HepG2 (cell line): ENCODE measurements around the gene RABL2A. TPM values are rescaled to one million over a fixed set of nuclear protein-coding genes. Genes with fewer than 3 reads are reported as not detected.

Experiments used
- ARID4A ChIP-seq: sonication (generic); formaldehyde crosslinking; IDR thresholded peaks from 2 replicates; pipeline ENCODE4 v1.5.0; 2020; ENCODE audit warnings: mild to moderate bottlenecking, missing genetic modification reagents, borderline replicate concordance
- IRF9 ChIP-seq: sonication (generic); formaldehyde crosslinking; IDR thresholded peaks from 2 replicates; pipeline ENCODE4 v1.8.0; 2022; ENCODE audit warnings: missing genetic modification reagents, mild to moderate bottlenecking, borderline replicate concordance
- NFKB2 ChIP-seq: sonication (generic); formaldehyde crosslinking; IDR thresholded peaks from 2 replicates; pipeline ENCODE4 v1.4.0; 2020; ENCODE audit warnings: missing genetic modification reagents, borderline replicate concordance
- PAWR ChIP-seq: sonication (generic); formaldehyde crosslinking; IDR thresholded peaks from 2 replicates; pipeline ENCODE4 v1.4.0; 2020; ENCODE audit warnings: missing genetic modification reagents, mild to moderate bottlenecking, borderline replicate concordance
- PITX1 ChIP-seq: sonication (generic); formaldehyde crosslinking; IDR thresholded peaks from 2 replicates; pipeline ENCODE4 v1.5.1; 2020; ENCODE audit warnings: mild to moderate bottlenecking, missing genetic modification reagents
- REPIN1 ChIP-seq: sonication (generic); formaldehyde crosslinking; IDR thresholded peaks from 2 replicates; pipeline ENCODE4 v1.8.0; 2022; ENCODE audit warnings: missing genetic modification reagents, low read depth, mild to moderate bottlenecking, borderline replicate concordance
- RXRB ChIP-seq: IDR thresholded peaks from 2 replicates; pipeline ENCODE4 v1.6.1; 2016; ENCODE audit warnings: borderline replicate concordance, missing genetic modification reagents, missing compliant biosample characterization
- SALL1 ChIP-seq: sonication (generic); formaldehyde crosslinking; IDR thresholded peaks from 2 replicates; pipeline ENCODE4 v1.8.0; 2022; ENCODE audit warnings: mild to moderate bottlenecking, missing genetic modification reagents
- SAP130 ChIP-seq: IDR thresholded peaks from 2 replicates; pipeline ENCODE4 v1.6.1; 2016; ENCODE audit warnings: low read depth
- SIX4 ChIP-seq: sonication (generic); formaldehyde crosslinking; IDR thresholded peaks from 2 replicates; pipeline ENCODE4 v1.4.0; 2020; ENCODE audit warnings: missing genetic modification reagents
- SMYD3 ChIP-seq: sonication (generic); formaldehyde crosslinking; IDR thresholded peaks from 2 replicates; pipeline ENCODE4 v1.8.1; 2023; ENCODE audit warnings: mild to moderate bottlenecking, missing genetic modification reagents
- ZNF142 ChIP-seq: sonication (generic); formaldehyde crosslinking; IDR thresholded peaks from 2 replicates; pipeline ENCODE4 v1.4.0; 2020; ENCODE audit warnings: missing genetic modification reagents
- ZNF784 ChIP-seq: sonication (generic); formaldehyde crosslinking; IDR thresholded peaks from 2 replicates; pipeline ENCODE4 v1.5.1; 2020; ENCODE audit warnings: missing genetic modification reagents, mild to moderate bottlenecking, borderline replicate concordance
- ZSCAN22 ChIP-seq: sonication (generic); formaldehyde crosslinking; IDR thresholded peaks from 2 replicates; pipeline ENCODE4 v1.4.0; 2020; ENCODE audit warnings: mild to moderate bottlenecking, missing genetic modification reagents
- polyA plus RNA-seq, 8 experiments: library from polyadenylated mRNA; depleted of rRNA in 3 of 8; stranded (reverse) in 7 of 8; unstranded in 1 of 8; fragments of >200 nt; fragmentation: Illumina TruSeq in 4 of 8; extraction: Trizol in 4 of 8; gene quantifications; 2 replicates each; pipeline versions ENCODE4 v1.2.1 to v1.2.3, GENCODE V29; 2011 to 2016; ENCODE audit warnings: low read depth in 4 of 8, missing spikeins in 1 of 8, mixed read lengths in 1 of 8; ENCODE audit not compliant: insufficient read depth in 1 of 8
- total RNA-seq, 5 experiments: library from RNA; depleted of rRNA; stranded (reverse); fragments of >200 nt; fragmentation: Illumina TruSeq; extraction: Trizol; gene quantifications; 2 replicates each; pipeline ENCODE4 v1.2.3, GENCODE V29; 2016; ENCODE audit warnings: low read depth in 1 of 5
- TF ChIP-seq, protein P1 (sequence below): sonication (generic); formaldehyde crosslinking; IDR thresholded peaks from 2 replicates; pipeline ENCODE4 v1.4.0; 2020; ENCODE audit warnings: missing genetic modification reagents

Gene RABL2A
- total and polyA plus RNA-seq, 2 of the 13 experiments (the other 11 are each of a cell fraction or from before 2014, with no cell fraction given) = 9.6 to 13.4 TPM

- TF ChIP-seq ARID4A (CRISPR knock-in tag) (peak; percentile 92), SAP130 (CRISPR knock-in tag) (peak; percentile 91), PAWR (CRISPR knock-in tag) (0 out of 2 replicates have a peak, but pooled peaks have one; percentile 63), ZSCAN22 (CRISPR knock-in tag) (0 out of 2 replicates have a peak, but pooled peaks have one; percentile 23), REPIN1 (CRISPR knock-in tag) (peak; percentile 96), RXRB (CRISPR knock-in tag) (peak; percentile 71; the same call in 1 of the 2 replicates), ZNF784 (peak; percentile 96), ZNF142 (CRISPR knock-in tag) (peak; percentile 94), SMYD3 (CRISPR knock-in tag) (peak; percentile 86; the same call in 1 of the 2 replicates), SALL1 (CRISPR knock-in tag) (peak; percentile 95), NFKB2 (peak; percentile 93), IRF9 (CRISPR knock-in tag) (peak; percentile 96), SIX4 (peak; percentile 47; the same call in 1 of the 2 replicates), PITX1 (CRISPR knock-in tag) (peak; percentile 63; the same call in 1 of the 2 replicates)
- TF ChIP-seq, protein P1, sequence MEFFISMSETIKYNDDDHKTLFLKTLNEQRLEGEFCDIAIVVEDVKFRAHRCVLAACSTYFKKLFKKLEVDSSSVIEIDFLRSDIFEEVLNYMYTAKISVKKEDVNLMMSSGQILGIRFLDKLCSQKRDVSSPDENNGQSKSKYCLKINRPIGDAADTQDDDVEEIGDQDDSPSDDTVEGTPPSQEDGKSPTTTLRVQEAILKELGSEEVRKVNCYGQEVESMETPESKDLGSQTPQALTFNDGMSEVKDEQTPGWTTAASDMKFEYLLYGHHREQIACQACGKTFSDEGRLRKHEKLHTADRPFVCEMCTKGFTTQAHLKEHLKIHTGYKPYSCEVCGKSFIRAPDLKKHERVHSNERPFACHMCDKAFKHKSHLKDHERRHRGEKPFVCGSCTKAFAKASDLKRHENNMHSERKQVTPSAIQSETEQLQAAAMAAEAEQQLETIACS = peak; percentile 62; the same call in 1 of the 2 replicates
Measured at GRCh38 chr2:113583521-113584225, 43.4 kb upstream of the RABL2A start (continued).
